T-helper 22 cell (primary cell): Measurements from ENCODE around the gene CD244.
"Not testable (repeated sequence)": the region's sequence is repeated elsewhere in the genome, so short reads cannot be mapped to it uniquely, and the experiment has no call there.

Experiments
- DNase-seq: peaks from one replicate; pipeline ENCODE4 v3.0.0-alpha.2; 2020; ENCODE audit warnings: low read depth

The CD244 gene, protein sequence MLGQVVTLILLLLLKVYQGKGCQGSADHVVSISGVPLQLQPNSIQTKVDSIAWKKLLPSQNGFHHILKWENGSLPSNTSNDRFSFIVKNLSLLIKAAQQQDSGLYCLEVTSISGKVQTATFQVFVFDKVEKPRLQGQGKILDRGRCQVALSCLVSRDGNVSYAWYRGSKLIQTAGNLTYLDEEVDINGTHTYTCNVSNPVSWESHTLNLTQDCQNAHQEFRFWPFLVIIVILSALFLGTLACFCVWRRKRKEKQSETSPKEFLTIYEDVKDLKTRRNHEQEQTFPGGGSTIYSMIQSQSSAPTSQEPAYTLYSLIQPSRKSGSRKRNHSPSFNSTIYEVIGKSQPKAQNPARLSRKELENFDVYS

GRCh38 chr1:160862203-160863060, at the start of gene CD244:
Gene CD244, minus strand, starts transcription at chr1:160862887. Its CDS starts 210 bp downstream, at chr1:160862677.
- no peak for DNase-seq

DNA sequence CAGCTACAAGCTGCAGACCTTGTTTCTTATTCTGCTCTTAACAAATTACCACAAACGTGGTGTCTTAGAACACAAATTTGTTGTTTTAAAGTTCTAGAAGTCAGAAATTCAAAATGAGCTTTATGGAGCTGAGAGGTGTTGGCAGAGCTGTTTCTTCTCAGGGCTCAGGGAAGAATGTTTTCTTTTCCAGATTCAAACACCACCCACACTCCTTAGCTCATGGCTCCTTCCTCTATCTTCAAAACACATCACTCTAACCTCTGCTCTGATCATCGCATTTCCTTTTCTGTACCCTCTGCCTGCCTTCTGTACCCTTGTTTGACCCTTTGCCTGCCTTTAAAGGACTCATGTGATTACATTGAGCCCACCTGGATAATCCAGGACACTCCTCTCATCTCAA, 49.2 kb upstream of the CD244 start:
- no peak for DNase-seq

- DNase-seq: no peak
Measured at GRCh38 chr1:160911441-160911840, 48.8 kb upstream of the CD244 start.

- no peak for DNase-seq
Measured at GRCh38 chr1:160910170-160910750, 47.6 kb upstream of the CD244 start.

DNA sequence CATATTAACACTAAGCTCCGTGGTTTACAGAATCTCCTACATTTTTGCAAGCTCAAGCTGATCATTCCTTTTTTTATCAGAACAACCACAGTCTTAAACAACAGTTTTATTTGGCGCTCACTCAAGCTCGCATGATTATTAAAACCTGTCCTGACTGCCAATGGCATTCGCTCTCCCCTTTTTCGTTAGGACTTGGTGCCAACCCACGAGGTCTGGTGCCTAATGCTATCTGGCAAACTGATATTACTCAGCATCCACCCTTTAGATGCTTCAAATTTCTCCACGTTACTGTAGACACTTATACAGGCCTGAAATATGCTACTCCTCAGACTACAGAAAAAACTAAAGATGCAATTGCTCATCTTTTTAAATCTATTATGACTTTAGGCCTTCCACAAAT, 45.3 kb upstream of the CD244 start:
- DNase-seq: no peak

GRCh38 chr1:160905617-160905989, 42.9 kb upstream of the CD244 start:
- DNase-seq: no peak

- no peak for DNase-seq
Measured at GRCh38 chr1:160904783-160905616, 42.3 kb upstream of the CD244 start.

DNA sequence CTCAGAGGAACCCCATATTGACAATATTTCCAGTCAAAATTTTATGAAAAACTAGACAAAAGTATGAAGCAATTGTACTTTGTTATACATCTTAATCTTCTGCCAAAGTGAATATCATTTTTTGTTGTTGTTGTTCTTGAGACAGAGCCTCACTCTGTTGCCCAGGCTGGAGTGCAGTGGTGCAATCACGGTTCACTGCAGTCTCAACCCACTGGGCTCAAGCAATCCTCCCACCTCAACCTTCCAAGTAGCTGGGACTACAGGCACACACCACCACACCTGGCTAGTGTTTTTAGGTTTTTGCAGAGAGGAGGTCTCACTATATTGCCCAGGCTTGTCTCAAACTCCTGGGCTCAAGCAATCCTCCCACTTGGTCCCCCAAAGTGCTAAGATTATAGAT, 39.6 kb upstream of the CD244 start:
- DNase-seq: not testable (repeated sequence)

- DNase-seq: no peak
Measured at GRCh38 chr1:160901768-160902167, 39.1 kb upstream of the CD244 start.

- DNase-seq: not testable (repeated sequence)
Measured at GRCh38 chr1:160900683-160901082, 38.0 kb upstream of the CD244 start.

DNA sequence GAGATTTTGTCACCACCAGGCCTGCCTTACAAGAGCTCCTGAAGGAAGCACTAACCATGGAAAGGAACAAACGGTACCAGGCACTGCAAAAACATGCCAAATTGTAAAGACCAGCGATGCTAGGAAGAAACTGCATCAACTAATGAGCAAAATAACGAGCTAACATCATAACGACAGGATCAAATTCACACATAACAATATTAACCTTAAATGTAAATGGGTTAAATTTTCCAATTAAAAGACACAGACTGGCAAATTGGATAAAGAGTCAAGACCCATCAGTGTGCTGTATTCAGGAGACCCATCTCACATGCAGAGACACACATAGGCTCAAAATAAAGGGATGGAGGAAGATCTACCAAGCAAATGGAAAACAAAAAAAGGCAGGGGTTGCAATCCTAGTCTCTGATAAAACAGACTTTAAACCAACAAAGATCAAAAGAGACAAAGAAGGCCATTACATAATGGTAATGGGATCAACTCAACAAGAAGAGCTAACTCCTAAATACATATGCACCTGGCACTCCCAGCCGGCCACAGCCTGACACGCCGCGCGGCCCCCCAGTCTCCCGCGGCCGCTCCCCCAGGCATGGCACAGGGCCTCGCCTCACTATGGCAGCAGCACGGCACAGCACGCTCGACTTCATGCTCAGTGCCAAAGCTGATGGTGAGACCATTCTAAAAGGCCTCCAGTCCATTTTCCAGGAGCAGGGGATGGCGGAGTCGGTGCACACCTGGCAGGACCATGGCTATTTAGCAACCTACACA, 31.9 kb upstream of the CD244 start:
- not testable (repeated sequence) for DNase-seq

DNA sequence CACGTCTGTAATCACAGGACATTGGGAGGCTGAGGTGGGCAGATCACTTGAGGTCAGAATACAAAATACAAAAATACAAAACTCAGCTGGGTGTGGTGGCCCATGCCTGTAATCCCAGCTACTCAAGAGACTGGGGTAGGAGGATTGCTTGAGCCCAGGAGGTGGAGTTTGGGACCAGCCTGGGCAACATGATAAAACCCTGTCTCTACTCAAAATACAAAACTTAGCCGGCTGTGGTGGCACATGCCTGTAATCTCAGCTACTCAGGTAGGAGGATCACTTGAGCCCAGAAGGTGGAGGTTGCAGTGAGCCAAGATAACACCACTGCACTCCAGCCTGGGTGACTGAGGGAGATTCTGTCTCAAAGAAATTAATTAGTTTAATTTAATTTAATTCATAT, 28.8 kb upstream of the CD244 start:
- DNase-seq: no peak

- DNase-seq: no peak
Measured at GRCh38 chr1:160888926-160889325, 26.2 kb upstream of the CD244 start.

GRCh38 chr1:160887071-160887470, 24.4 kb upstream of the CD244 start:
- DNase-seq: no peak

GRCh38 chr1:160885042-160885441, 22.4 kb upstream of the CD244 start, which contains the start of gene ITLN1:
Gene ITLN1, minus strand, starts transcription at chr1:160885180. Its CDS starts 303 bp downstream, at chr1:160884877.
- no peak for DNase-seq

GRCh38 chr1:160884579-160884978, 21.9 kb upstream of the CD244 start:
- no peak for DNase-seq

DNA sequence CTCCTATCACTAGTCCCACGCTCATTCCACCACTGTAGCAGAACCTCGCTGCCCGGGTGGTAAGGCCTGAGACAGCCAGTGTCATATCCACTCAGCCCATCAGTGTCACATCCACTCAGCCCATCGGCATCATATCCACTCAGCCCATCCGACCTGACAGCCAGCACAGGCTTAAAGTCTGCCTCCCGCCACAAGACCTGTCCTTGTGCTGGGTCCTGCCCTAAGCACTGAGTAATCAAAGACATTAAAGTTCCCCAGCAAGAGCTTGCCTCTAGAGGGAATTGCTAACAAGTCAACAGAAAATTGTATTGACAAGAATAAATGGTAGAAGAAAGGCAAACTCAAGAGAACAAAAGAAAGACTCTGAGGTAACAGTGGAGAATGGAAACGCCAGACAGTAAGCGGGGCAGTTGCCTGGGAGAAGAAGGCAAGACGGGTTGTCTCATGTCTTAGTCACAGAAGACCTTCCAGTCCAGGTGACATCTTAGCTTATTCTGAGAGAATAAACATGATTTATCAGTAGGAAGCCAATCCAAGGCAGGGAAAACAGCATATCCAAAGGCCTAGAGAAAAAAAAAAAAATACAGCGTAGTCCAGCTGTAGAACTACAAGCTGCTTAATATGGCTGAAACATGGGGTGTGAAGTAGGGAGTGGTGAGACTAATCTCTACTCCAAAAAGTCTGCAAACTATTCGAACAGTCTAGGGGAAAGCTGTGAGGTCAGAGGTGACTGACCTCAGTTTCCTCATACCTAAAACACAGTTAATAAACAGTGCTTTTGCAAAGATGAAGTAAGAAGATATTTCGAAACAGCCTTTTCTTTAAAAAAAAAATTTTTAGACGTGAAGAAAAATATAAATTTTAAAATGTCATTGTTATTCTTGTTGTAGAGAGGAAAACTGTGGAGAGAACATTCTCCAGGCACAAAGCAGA, 21.2 kb upstream of the CD244 start:
- DNase-seq: no peak

DNA sequence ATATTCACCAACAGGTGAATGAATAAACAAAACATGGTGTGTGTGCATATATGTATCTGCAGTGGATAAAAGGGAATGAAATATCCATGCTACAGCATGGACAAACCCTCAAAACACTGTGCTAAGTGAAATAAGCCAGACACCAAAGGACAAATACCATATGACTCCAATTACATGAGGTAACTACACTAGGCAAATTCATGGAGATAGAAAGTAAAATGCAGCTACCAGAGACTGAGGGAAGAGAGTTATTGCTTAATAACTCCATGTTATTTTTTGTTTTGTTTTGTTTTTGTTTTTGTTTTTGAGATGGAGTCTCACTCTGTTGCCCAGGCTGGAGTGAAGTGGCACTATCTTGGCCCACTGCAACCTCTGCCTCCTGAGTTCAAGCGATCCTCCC, 19.9 kb upstream of the CD244 start:
- DNase-seq: no peak

DNA sequence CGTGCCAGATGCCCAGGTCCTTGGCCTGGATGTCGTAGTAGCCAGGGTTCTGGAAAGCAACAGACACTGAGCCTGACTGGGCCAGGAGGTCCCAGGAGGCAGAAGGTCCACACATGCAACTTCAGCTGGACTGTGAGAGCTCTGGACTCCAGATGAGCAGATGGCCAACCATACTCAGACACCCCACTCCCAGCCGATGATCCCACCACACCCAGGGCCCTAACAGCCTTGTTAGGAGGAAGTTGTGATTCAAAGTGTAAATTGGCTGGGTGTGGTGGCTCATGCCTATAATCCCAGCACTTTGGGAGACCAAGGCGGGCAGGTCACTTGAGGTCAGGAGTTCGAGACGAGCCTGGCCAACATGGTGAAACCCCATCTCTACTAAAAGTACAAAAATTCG, 18.6 kb upstream of the CD244 start:
- DNase-seq: not testable (repeated sequence)

DNA sequence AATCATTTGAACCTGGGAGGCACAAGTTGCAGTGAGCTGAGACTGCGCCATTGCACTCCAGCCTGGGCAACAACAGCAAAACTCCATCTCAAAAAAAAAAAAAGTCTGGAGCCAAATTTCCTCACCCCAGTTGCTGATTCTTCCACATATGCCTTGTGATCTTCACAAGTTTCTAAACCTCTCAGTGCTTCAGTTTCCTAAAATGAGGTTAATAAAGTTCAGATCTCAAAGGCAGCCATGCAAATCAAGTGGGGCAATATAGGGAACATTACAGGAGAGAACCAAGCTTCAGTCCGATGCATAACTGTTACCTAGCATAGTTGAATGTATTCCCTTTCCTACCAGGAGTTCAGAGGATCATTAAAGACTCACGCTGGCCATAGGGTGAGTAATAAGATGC, 17.5 kb upstream of the CD244 start:
- DNase-seq: no peak
